PC-3 (cell line): ENCODE measurements around the gene DGLUCY. TPM values are rescaled to one million over a fixed set of nuclear protein-coding genes. Genes with fewer than 3 reads are reported as not detected.

Experiments
- ATAC-seq: fragments of 200-7000 bp; cut with Tn5 transposase; 2 replicates; pipeline ENCODE4 v1.9.1; 2020; ENCODE audit warnings: mild to moderate bottlenecking, moderate library complexity
- BruUV-seq: library from RNA; stranded (reverse); fragments of 400-500 nt; replicated peaks from 2 replicates; lab custom pipeline; 2021; lab: Mats Ljungman, UMichigan
- CTCF ChIA-PET: fragments of 300-600 bp; sonication (Branson Sonifier 250); formaldehyde crosslinking; loops from one replicate; lab custom pipeline; 2022; ENCODE audit warnings: antibody characterized with exemption; lab: Charles Lee
- POLR2A ChIA-PET: fragments of 300-600 bp; sonication (Branson Sonifier 250); formaldehyde crosslinking; loops from one replicate; lab custom pipeline; 2022; ENCODE audit warnings: antibody characterized with exemption; ENCODE audit not compliant: unreplicated experiment; lab: Charles Lee
- DNase-seq: peaks from one replicate; pipeline ENCODE4 v3.0.0-alpha.2; 2015
- H2AFZ ChIP-seq: fragments of 300-600 bp; sonication (generic); 2 replicates; pipeline ENCODE4 v1.6.0; 2016; ENCODE audit warnings: antibody characterized with exemption, low read length
- H3F3A ChIP-seq: fragments of 300-600 bp; sonication (generic); one replicate; pipeline ENCODE4 v1.6.0; 2017; ENCODE audit warnings: antibody characterized with exemption, low read length, control low read depth, mild to moderate bottlenecking; ENCODE audit not compliant: unreplicated experiment
- H3K27ac ChIP-seq: fragments of 300-600 bp; sonication (generic); 2 replicates; pipeline ENCODE4 v1.5.1; 2016; ENCODE audit warnings: mild to moderate bottlenecking, low read length
- H3K27me3 ChIP-seq: fragments of 300-600 bp; sonication (generic); 2 replicates; pipeline ENCODE4 v1.6.1; 2016; ENCODE audit warnings: low read length, mixed read lengths
- H3K36me3 ChIP-seq: fragments of 300-600 bp; sonication (generic); 2 replicates; pipeline ENCODE4 v1.6.1; 2016; ENCODE audit warnings: low read depth, mixed run types, low read length, mixed read lengths
- H3K4me1 ChIP-seq: fragments of 300-600 bp; sonication (generic); 2 replicates; pipeline ENCODE4 v1.5.1; 2016; ENCODE audit warnings: low read length; ENCODE audit not compliant: insufficient read depth
- H3K4me2 ChIP-seq: fragments of 300-600 bp; sonication (generic); 2 replicates; pipeline ENCODE4 v1.6.0; 2016; ENCODE audit warnings: low read length
- H3K4me3 ChIP-seq: fragments of 300-600 bp; sonication (generic); 2 replicates; pipeline ENCODE4 v1.5.1; 2016; ENCODE audit warnings: mild to moderate bottlenecking, low read length, mixed read lengths
- H3K79me2 ChIP-seq: fragments of 300-600 bp; sonication (generic); 2 replicates; pipeline ENCODE4 v1.6.1; 2017; ENCODE audit warnings: low read length, mixed read lengths
- H3K9ac ChIP-seq: fragments of 300-600 bp; sonication (generic); 2 replicates; pipeline ENCODE4 v1.6.0; 2016; ENCODE audit warnings: mild to moderate bottlenecking, low read length
- H3K9me2 ChIP-seq: fragments of 300-600 bp; sonication (generic); replicated peaks from 2 replicates; pipeline ENCODE4 v1.6.1; 2016; ENCODE audit warnings: mixed run types, low read length, mixed read lengths
- H3K9me3 ChIP-seq: fragments of 300-600 bp; sonication (generic); 2 replicates; pipeline ENCODE4 v1.6.1; 2016; ENCODE audit warnings: low read length, mixed read lengths
- H4K20me1 ChIP-seq: fragments of 300-600 bp; sonication (generic); 2 replicates; pipeline ENCODE4 v1.6.1; 2016; ENCODE audit warnings: low read length, mixed read lengths
- EZH2 ChIP-seq: fragments of 300-600 bp; sonication (generic); IDR thresholded peaks from one replicate; pipeline ENCODE4 v1.6.1; 2017; ENCODE audit warnings: antibody characterized with exemption, mild to moderate bottlenecking, low read length; ENCODE audit not compliant: unreplicated experiment
- EZH2phosphoT487 ChIP-seq: fragments of 300-600 bp; sonication (generic); IDR thresholded peaks from 2 replicates; pipeline ENCODE4 v1.6.1; 2018; ENCODE audit warnings: mild to moderate bottlenecking, antibody characterized with exemption, low read length, borderline replicate concordance
- intact Hi-C: fragments of 100-400 bp; cut with micrococcal nuclease; formaldehyde crosslinking; loops from 2 replicates; pipeline ENCODE4 v1.9.0; 2023
- total RNA-seq: library from RNA; depleted of rRNA; stranded (reverse); fragments of >200 nt; gene quantifications from 2 replicates; pipeline ENCODE4 v1.2.3, GENCODE V29; 2014
- TF ChIP-seq, protein P1 (sequence below): fragments of 300-600 bp; sonication (generic); conservative IDR thresholded peaks from 2 replicates; pipeline ENCODE4 v1.5.1; 2017; ENCODE audit warnings: antibody characterized with exemption, low read depth, mild to moderate bottlenecking, low read length

Gene DGLUCY
- total RNA-seq, 1 experiment from 2014 or later, result 0.84 TPM

DNA sequence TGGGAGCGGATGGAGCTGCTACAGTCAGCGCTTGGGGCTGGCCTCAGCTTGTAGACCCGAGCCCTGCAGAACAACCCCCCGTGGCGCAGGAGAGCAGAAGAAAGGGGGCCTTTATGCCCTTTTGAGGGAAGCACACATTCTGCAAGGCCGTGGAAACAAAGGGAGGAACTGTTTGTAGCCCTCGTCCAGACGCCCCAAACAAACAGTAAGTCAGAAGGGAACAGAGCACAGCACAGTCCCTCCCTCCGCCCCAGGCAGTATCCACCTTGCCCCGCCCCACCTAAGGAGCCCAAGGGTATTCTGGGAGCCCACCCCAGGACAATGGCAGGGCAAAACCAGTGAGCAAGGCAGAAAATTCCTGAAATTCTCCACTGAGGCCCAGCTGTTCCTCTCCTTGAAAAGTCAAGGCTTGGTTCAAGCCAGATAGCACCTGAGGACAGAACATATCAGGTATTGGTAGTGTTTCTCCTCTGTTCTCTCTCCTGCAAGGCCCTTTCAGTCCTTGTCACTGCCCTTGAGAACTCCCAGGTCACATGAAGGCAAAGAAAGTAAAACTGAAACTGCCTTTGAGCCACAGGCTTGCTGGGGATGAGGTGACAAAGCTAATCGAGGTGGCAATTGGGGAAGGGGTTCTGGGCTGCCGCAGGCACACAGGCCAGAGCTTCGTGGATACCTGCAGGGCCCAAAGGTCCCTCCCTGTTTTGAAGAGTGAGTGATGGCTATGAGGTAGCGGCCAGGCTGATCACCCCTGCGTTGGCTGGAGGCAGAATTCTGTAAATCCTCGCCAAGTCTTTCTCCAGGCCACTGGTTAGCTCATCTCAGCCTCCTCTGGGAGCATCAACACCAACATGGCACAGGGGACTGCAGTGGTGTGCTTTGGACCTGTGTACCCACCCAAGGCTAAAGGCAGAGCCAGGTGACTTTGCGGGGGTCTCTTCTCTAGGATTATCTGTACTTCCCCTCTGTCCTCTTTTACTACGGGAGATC lies 499 bp downstream of the DGLUCY start:
- BruUV-seq, result no TSS peak
- Histone ChIP-seq H3K4me1 (peaks cover 19% of the 10 kb centered on the region), H3K36me3 (no peaks in the 10 kb centered on the region), H3K9me2 (no peaks in the 10 kb centered on the region), H2AFZ (no peak overlapping the region), H3K79me2 (no peaks in the 10 kb centered on the region), H3K27ac (no peak overlapping the region), H3F3A (no peaks in the 10 kb centered on the region), H3K4me2 (no peak overlapping the region), H3K4me3 (no peak overlapping the region), H3K9me3 (no peaks in the 10 kb centered on the region), H3K9ac (no peak overlapping the region), H3K27me3 (no peaks in the 10 kb centered on the region), H4K20me1 (no peaks in the 10 kb centered on the region)
- ChIA-PET CTCF (no interaction called here), POLR2A (no interaction called here)
- intact Hi-C loops, result no loop called here
- ATAC-seq, result 0 out of 2 replicates have a peak, but pooled peaks have one; percentile 7
- no peak for DNase-seq
- no peak for TF ChIP-seq EZH2phosphoT487
- TF ChIP-seq, protein P1, sequence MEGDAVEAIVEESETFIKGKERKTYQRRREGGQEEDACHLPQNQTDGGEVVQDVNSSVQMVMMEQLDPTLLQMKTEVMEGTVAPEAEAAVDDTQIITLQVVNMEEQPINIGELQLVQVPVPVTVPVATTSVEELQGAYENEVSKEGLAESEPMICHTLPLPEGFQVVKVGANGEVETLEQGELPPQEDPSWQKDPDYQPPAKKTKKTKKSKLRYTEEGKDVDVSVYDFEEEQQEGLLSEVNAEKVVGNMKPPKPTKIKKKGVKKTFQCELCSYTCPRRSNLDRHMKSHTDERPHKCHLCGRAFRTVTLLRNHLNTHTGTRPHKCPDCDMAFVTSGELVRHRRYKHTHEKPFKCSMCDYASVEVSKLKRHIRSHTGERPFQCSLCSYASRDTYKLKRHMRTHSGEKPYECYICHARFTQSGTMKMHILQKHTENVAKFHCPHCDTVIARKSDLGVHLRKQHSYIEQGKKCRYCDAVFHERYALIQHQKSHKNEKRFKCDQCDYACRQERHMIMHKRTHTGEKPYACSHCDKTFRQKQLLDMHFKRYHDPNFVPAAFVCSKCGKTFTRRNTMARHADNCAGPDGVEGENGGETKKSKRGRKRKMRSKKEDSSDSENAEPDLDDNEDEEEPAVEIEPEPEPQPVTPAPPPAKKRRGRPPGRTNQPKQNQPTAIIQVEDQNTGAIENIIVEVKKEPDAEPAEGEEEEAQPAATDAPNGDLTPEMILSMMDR, result no peak
- TF ChIP-seq EZH2, result no peak

DNA sequence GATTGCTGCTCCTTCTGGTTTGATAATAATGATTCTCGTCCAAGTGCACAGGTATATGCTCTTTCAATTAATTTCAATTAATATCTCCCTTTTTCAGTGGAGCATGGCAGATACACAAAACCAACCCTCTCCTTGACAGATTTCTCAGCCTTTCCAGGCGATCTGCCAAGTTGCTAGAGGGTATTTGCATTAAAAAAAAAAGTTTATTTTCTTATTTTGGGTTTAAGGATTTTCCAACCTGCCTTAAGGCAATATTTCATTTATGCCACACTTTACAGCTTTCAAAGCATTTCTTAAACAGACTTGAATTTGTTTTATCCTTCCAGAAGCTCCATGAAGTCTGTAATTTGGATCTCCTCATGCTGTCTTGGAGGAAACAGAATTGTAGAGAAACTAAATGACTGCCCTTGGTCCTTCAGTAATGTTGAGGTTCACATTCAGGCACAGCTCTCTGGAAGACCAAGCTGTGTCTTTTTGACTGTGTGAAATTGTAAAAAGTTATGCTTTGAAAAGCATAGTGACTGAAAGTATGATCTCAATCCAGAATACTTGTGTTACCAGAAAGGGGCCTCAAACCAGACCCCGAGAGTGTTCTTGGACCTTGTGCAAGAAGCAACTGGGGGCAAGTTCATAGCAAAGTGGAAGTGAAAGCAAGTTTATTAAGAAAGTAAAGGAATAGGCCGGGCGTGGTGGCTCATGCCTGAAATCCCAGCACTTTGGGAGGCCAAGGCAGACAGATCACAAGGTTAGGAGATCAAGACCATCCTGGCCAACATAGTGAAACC lies 2.3 kb downstream of the DGLUCY start:
- no peak overlapping the region for H3K4me3 ChIP-seq
- no TSS peak for BruUV-seq
- H3K9me3 ChIP-seq, result no peaks in the 10 kb centered on the region
- no peaks in the 10 kb centered on the region for H3K9me2 ChIP-seq
- no peak overlapping the region for H3K4me2 ChIP-seq
- no peaks in the 10 kb centered on the region for H4K20me1 ChIP-seq
- intact Hi-C loops, result no loop called here
- TF ChIP-seq EZH2 (no peak), EZH2phosphoT487 (no peak)
- TF ChIP-seq, protein P1, result no peak
- DNase-seq (peak; percentile 62), ATAC-seq (peak; percentile 5; the same call in 1 of the 2 replicates)
- H3F3A ChIP-seq, result no peaks in the 10 kb centered on the region
- no peak overlapping the region for H3K27ac ChIP-seq
- CTCF ChIA-PET, result no interaction called here
- H2AFZ ChIP-seq, result no peak overlapping the region
- H3K79me2 ChIP-seq, result no peaks in the 10 kb centered on the region
- POLR2A ChIA-PET, result interaction anchor here (0.6 kb wide), 1 partner anchor 19 kb away, joined by 3 read pairs; no protein-coding TSS in a partner anchor
- peaks cover 21% of the 10 kb centered on the region for H3K4me1 ChIP-seq
- no peaks in the 10 kb centered on the region for H3K27me3 ChIP-seq
- H3K9ac ChIP-seq, result no peak overlapping the region
- H3K36me3 ChIP-seq, result no peaks in the 10 kb centered on the region
